GM18519 (cell line): ENCODE data around the gene COL27A1.

Experiments used
- ATAC-seq: cut with Tn5 transposase; IDR thresholded peaks from one replicate; pipeline ENCODE4 v1.9.1; 2021; ENCODE audit warnings: mild to moderate bottlenecking, moderate library complexity; ENCODE audit not compliant: unreplicated experiment, low FRiP score

The COL27A1 gene

DNA sequence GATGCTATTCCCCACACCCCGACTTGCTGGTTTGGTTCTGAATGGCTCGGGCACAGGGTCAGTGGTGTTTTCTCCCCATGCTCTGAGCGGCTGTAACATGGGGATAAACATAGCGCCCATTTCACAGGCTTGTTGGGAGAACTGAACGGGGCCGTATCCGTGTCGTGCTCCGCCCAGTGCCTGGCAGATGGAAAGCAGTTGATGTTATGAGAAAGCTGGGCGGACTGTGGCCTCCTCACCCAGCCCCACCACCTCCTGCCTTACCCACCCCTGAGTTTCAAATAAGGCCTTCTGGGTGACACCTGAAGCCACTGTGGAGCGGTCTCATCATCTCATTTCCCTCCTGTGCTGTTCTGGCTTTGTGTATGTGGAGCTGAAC, 188.8 kb downstream of the COL27A1 start:
- no peak for ATAC-seq

DNA sequence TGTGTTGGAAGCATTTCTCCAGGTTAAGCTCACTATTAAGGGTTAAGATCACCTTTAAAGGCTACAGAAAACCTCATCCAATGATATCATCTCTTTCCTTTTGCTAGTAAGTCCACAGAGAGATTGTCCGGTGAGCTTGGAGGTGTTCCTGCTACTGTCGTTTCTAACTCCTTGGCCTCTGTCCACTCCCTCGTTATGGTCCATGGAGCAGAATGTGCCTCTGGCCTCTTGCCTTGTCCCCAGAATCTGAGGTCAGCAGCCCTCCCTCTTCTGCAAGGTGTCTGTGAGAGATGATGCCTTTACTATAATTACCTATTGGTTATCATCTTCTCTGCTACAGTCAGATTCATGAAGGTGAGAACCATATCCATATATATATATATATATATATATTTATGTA, 189.4 kb downstream of the COL27A1 start:
- ATAC-seq: no peak

DNA sequence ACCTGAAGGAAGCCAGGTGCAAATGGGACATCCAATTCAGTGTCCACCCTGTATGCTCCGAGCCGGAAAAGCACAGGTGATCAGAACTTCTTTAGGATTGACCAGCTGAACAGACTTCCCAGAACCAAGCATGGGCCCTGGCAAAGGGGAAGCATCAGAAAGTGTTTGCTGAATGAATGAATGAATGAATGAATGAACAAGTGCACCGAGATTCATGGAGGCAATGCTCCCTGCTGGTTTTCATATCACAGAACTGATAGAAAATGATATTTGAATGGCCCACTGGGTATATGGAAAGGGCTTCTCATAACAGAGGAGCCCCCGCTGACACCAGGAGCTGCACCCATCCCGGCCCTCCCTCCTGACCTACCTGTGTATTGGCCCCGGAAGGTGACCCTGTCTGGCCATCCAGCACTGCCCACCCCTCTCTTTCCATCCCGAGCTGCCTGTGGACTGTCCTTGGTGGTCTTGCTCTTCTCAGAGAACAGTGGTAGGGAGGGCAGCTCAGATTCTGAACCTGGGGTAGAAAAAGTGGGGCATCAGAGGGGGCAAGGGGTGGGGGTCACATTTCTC, 190.2 kb downstream of the COL27A1 start:
- no peak for ATAC-seq

DNA sequence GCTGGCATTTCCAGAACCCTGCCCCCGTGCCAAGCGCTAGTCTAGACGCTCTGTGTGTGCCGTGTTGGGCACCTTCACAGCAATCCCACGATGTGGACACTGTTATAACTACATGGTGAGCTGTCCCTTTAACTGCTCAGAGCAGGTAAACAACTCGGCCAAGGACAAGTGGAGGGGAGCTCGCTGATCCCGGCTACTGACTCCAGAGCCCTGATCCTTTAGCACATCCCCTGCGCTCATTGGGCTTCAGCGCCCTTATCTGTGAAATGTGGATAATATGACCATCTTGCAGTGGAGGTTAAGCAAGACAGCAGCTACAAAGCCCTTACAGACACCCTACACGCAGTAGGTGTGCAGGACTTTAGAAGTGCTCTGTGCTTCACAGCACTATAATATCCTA, 190.8 kb downstream of the COL27A1 start:
- no peak for ATAC-seq

DNA sequence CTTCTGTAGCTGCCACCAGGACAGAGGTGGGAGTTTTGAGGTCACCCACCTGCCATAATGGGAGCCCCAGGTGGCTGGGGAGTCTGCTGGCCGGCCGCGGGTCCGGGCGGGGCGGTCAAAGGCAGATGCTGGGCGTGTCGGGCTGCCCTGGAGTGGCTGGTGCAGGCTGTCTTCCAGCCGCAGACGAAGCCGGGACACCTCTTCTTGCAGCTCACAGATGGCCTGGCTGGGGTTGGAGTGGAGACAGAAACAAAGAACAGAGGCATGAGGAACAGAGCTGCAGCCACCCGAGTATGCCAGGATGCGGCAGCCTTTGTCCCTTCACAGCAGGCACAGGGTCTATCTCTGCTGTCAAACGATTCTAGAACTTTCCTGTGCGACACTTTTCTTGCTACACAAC, 192.3 kb downstream of the COL27A1 start:
- ATAC-seq: no peak

DNA sequence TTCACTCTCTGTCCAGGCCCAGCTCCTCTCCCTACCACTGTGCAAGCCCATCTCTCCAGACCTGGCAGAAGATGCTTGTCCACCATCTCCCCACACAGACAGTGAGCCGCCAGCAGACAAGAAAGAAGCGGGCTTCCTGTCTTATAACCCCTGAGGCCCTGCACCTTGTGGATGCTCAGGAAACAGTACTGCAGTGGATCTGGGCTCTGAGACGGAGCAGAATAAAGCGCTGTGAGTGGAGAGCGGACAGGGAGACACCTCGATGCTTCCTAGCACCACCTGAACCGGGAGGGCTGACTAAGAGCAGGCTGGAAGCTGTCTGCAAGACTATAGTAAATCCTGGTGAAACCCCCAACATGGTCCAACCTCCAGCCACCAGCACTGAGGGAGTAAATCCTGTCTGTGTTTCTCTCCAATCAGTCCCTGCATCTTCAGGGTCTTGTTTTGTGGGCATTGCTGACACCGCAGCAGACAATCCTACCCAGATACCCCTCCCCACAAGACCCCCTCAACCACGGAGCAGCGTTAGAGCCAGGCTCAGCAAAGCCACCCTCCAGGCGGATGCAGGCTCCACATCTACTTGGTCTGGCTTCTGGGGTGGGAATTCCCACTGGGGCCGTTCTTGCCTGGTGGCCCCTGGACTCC, 193.0 kb downstream of the COL27A1 start:
- no peak for ATAC-seq

DNA sequence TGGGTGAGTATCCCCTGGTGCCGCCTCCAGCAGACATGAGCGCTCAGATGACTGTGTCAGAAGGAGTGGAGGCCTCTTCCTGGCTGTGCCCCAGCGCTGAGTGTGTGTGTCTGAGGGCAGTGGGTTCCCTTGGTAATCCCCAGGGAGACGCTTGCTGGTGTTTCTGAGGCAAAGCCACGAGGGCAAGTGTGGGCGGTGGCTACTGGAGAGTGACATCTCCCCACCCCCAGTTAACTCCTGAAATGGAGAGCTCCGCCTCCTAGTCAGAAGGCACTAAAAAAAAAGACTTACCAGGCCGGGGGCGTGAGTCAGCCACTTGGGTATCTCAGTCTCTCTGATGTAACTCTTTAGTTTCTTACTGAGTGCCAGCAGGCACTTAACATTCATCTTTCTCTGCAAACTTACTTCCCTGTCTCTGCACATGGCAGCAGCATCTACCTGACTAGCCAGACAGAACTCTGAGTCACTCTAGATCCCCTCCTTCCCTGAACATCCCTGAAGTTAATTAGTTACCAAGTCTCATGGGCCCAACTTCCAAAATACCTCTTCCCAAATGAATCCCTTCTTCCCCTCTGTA, 193.7 kb downstream of the COL27A1 start:
- peak; percentile 78 for ATAC-seq

DNA sequence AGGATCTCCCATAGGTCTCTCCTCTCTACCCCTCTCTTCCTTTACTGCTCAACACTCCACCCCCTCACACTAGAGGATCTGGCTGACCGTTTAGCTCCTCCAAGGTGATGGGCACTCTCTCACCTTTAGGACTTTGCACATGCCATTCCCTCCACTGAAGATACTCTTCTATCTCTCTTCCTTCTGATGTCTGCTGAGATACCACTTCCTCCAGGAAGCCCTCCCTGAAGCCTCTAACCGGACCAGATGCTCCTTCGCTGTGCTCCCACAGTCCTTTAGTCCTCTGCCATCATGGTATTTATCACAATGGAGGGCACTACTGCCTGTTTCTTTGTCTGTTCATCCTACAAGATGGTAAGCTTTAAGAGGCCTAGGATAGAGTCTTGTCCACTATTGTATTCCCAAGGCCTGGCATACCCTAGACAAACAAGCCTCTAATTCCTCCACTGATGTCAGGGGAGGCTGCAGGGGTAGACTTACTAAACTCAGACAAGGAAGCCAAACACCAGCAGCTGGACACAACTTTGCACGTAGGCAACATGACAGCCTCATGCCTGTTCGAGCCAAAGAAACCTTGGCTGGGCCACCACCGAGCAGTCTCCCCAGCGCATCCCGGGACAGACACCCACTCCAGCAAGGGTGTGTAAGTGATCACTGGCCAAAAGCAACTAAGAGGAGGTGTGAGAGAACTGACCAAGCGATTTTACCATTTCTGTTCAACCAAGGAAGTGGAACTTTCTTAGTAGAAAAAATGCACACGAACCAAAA, 194.6 kb downstream of the COL27A1 start:
- ATAC-seq: no peak

DNA sequence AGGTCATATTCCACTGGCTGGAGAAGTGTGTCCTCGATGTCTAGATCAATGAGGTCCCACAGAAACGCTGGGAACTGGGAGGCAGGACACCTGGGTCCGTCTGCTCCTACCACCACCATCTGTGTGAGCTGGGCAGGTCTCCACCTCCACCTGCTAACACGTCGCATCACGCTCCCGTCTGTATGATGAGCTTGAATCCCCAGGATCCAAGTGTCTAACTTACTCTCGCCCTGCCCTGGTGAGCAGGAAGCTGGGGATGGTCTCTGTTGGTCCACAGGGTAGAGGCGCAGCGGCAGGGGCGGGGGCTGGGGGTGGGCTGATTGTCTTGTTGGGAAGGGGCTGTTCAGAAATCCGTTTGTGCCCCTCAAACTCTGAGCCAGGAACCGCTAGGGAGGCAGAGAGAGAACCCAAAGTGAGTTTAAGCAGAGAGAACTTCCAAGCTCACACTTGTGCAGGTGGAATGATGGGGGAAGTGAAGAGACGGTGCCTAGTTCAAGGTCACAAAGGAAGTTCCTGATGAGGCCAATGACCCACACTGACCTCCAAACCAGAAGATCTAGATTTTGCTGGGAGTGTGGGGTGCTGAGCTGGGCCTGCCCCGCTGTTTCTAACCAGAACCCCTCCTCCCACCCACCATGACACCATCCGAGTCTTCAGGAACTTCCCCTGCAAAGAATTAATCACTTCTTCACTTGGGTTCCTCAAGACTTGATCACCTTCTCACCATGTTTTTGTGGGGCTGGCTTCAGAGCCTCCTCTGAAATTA, 195.5 kb downstream of the COL27A1 start:
- no peak for ATAC-seq

DNA sequence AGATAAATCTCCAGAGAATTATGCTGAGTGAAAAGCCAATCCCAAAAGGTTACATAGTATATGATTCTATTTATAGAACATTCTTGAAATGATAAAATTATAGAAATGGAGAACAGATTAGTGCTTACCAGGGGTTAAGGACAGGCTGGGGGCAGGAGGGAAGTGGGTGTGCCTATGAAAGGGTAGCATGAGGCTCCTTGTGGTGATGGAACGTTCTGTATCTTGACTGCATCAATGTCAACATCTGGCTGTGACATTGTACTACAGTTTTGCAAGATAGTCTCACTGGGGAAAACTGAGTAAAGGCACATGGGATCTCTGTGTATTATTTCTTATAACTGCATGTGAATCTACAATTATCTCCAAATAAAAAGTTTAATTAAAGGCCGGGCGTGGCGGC, 196.6 kb downstream of the COL27A1 start:
- no peak for ATAC-seq

DNA sequence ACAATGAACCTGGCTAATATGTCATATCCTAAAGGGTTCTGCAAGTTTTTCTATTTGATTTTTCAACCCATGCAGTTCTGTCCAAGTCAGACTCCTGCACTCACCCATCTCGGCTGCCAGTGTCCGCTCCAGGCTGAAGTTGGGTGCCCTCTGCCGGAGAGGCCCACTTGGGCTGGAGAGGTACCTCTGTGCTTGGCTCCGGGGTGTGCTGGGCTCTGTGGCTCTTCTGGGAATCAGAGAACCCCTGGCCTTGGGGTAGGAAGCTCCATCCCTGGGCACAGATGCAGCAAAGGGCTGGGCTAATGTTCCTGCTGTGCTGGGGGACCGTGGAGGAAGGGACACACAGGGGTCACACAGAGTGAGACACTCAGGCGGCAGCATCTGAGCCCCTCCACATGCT, 200.5 kb downstream of the COL27A1 start:
- ATAC-seq: no peak

DNA sequence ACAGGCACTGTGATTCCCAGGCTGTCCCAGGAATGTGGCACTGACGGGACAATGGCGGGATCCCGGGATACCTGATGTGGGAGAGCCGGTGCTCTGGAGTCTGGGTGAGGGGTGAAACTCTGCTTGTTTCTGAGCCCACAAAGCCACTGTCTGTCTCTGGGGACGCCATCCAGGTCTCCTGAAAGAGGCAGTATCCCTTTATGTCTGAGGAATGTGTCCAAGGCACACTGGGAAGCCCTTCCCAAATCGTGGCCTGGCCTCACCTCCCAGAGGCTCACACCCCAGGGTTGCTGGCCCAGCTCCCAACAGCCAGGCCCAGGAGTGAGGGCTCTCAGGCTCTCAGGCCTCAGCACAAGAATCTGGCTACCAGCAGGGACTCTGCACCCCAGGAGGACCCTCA, 201.5 kb downstream of the COL27A1 start:
- ATAC-seq: no peak

DNA sequence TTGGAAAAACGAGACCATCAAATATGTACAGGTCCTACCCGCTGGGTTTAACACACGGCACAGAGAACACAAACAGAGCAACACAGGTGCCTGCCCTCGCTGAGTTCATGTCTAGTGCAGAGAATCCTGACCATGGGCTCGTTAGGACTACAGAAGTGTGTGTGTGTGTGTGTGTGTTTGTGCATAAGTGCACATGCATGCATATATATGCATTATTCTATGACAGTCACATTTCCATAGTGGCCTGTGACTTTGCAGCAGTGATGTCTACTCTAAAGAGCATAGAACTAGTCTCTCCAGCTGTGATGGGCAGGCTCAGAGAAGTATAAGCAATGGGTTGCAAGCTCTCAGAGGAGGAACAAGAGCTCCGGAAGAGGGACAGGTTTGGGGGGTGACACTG, 202.0 kb downstream of the COL27A1 start:
- no peak for ATAC-seq

DNA sequence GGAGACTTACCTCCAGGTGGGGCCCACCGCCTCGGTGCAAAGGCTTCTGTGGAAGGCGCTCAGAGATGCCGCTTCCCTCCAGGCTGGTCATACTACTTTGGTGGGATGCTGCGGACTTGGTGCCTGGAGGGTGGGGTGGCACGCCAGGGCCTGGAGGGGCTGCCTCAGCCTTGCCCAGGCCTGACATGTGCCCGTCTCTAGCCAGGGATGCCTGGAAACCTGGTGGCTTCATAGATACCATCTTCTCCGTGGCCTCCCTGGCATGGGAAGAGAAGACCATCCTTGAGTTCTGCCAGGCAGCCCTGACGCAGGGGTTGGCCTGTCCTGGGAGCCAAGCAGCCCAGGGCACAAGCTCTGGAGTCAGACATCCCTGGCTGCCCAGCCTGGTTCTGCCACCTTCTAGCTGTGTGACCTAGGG, 202.6 kb downstream of the COL27A1 start:
- ATAC-seq: no peak

DNA sequence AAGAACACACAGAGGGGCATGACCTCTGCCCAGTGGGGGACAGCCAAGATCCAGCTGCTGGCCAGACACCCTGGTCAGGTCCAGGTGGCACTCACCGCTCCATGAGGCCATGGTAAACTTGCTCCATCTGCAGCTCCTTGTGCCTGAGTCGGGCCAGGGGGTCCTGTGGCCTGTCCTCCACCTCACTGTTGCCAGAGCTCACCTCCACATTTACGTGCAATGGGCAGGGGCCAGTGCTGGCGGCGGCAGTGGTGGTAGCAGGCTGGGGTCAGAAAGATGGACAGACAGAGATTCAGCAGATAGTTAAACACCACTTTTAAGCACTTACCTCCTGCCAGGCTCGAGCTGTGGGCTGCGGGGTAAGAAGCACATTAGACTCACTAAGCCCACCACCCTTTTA, 204.5 kb downstream of the COL27A1 start:
- no peak for ATAC-seq

DNA sequence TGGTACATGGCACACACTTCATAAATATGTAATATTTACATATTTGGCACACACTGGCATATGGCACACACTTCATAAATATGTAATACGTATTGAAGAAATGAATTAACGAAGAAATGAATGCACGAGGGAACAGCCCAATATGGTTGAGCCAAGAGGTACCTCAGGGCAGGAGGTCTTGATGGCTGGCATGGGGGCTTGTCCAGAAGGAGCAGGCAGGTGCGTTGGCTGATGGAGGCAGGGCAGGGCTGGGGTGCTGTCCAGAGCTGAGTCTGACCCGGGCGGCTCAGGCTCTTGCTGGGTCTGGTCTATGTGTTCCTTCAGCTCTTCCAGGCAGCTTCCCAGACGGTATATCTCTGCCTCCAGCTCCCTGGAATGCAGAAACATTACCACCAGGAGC, 206.2 kb downstream of the COL27A1 start:
- no peak for ATAC-seq
